ENCODE measurements around the gene HNRNPA3. TPM values are rescaled to one million over a fixed set of nuclear protein-coding genes. Genes with fewer than 3 reads are reported as not detected.
"Not testable (repeated sequence)": the region's sequence is repeated elsewhere in the genome, so short reads cannot be mapped to it uniquely, and the experiment has no call there.

HNRNPA3 gene
- polyA plus RNA-seq, 1 donor (not counting 4 experiments of a cell fraction or from before 2014, with no cell fraction given) = 178 TPM

GRCh38 chr2:177195194-177195593 is 17.4 kb upstream of the HNRNPA3 start:
- Histone ChIP-seq H3K4me3 (ENCODE audit: control insufficient read depth in 2 of 3, extremely low read depth in 1 of 3, insufficient read depth in 2 of 3, low read depth in 1 of 3, low read length in 3 of 3) (no peak overlapping the region), H3K9ac (ENCODE audit: control insufficient read depth, extremely low read depth, insufficient read depth, low read length) (no peak overlapping the region), H3K79me2 (ENCODE audit: control insufficient read depth, insufficient read depth, low read length) (no peaks in the 10 kb centered on the region), H3K4me1 (ENCODE audit: control insufficient read depth, extremely low read depth, insufficient read depth, low read length) (no peaks in the 10 kb centered on the region), H4K20me1 (ENCODE audit: control insufficient read depth, extremely low read depth, insufficient read depth, low read length) (no peaks in the 10 kb centered on the region), H3K9me1 (ENCODE audit: control insufficient read depth, extremely low read depth, insufficient read depth, low read length) (no peaks in the 10 kb centered on the region), H3K36me3 (ENCODE audit: control insufficient read depth in 2 of 2, extremely low read depth in 1 of 2, insufficient read depth in 2 of 2, low read length in 2 of 2) (no peaks in the 10 kb centered on the region), H2AFZ (ENCODE audit: control insufficient read depth, low read length) (no peak overlapping the region), H3K9me3 (ENCODE audit: control insufficient read depth, low read depth, low read length) (no peaks in the 10 kb centered on the region), H3K27me3 (ENCODE audit: control insufficient read depth, extremely low read depth, insufficient read depth, low read length) (no peaks in the 10 kb centered on the region), H3K4me2 (ENCODE audit: control insufficient read depth, extremely low read depth, insufficient read depth, low read depth, low read length) (no peak overlapping the region), H3K27ac (ENCODE audit: control insufficient read depth, insufficient read depth, low read length) (no peak overlapping the region)
- TF ChIP-seq EZH2 (IDR thresholded peaks at IDR 0.05; ENCODE audit: low read length) = no peak
- peak in 1 of 3 experiments; percentile 37 for TF ChIP-seq CTCF (optimal IDR thresholded peaks at IDR 0.05 in 1 of 3, IDR thresholded peaks at IDR 0.05 in 1 of 3, conservative IDR thresholded peaks at IDR 0.05 in 1 of 3; ENCODE audit: extremely low read depth in 1 of 3, insufficient read depth in 2 of 3, low read length in 3 of 3)
- FAIRE-seq = no peak
- DNase-seq (ENCODE audit: low read depth, low spot score) = no peak
- dilution Hi-C loops (cut with MboI; ENCODE audit: extremely low pct_ligation_motif_present, low sequenced_read_pairs) = no loop called here

GRCh38 chr2:177200419-177200818 is 12.2 kb upstream of the HNRNPA3 start:
- dilution Hi-C loops (cut with MboI; ENCODE audit: extremely low pct_ligation_motif_present, low sequenced_read_pairs); H3K79me2 ChIP-seq (ENCODE audit: control insufficient read depth, insufficient read depth, low read length); H3K9ac ChIP-seq (ENCODE audit: control insufficient read depth, extremely low read depth, insufficient read depth, low read length); H3K9me3 ChIP-seq (ENCODE audit: control insufficient read depth, low read depth, low read length); H3K4me1 ChIP-seq (ENCODE audit: control insufficient read depth, extremely low read depth, insufficient read depth, low read length); DNase-seq (ENCODE audit: low read depth, low spot score); H3K36me3 ChIP-seq (ENCODE audit: control insufficient read depth in 2 of 2, extremely low read depth in 1 of 2, insufficient read depth in 2 of 2, low read length in 2 of 2); H3K9me1 ChIP-seq (ENCODE audit: control insufficient read depth, extremely low read depth, insufficient read depth, low read length); H3K4me3 ChIP-seq (ENCODE audit: control insufficient read depth in 2 of 3, extremely low read depth in 1 of 3, insufficient read depth in 2 of 3, low read depth in 1 of 3, low read length in 3 of 3); H3K27ac ChIP-seq (ENCODE audit: control insufficient read depth, insufficient read depth, low read length); H4K20me1 ChIP-seq (ENCODE audit: control insufficient read depth, extremely low read depth, insufficient read depth, low read length); H3K27me3 ChIP-seq (ENCODE audit: control insufficient read depth, extremely low read depth, insufficient read depth, low read length); H2AFZ ChIP-seq (ENCODE audit: control insufficient read depth, low read length); FAIRE-seq; H3K4me2 ChIP-seq (ENCODE audit: control insufficient read depth, extremely low read depth, insufficient read depth, low read depth, low read length): not testable (repeated sequence)

- dilution Hi-C loops (cut with MboI; ENCODE audit: extremely low pct_ligation_motif_present, low sequenced_read_pairs) = no loop called here
- no peak for FAIRE-seq
These were observed 10.7 kb upstream of the HNRNPA3 start for GRCh38 chr2:177201919-177202346.

More at GRCh38 chr2:177201919-177202346, 10.7 kb upstream of the HNRNPA3 start:
- H3K27me3 ChIP-seq (ENCODE audit: control insufficient read depth, extremely low read depth, insufficient read depth, low read length) = no peaks in the 10 kb centered on the region
- no peak overlapping the region for H2AFZ ChIP-seq (ENCODE audit: control insufficient read depth, low read length)
- no peaks in the 10 kb centered on the region for H3K4me1 ChIP-seq (ENCODE audit: control insufficient read depth, extremely low read depth, insufficient read depth, low read length)
- H3K4me3 ChIP-seq (ENCODE audit: control insufficient read depth in 2 of 3, extremely low read depth in 1 of 3, insufficient read depth in 2 of 3, low read depth in 1 of 3, low read length in 3 of 3) = no peak overlapping the region
- TF ChIP-seq CTCF (optimal IDR thresholded peaks at IDR 0.05 in 1 of 3, IDR thresholded peaks at IDR 0.05 in 1 of 3, conservative IDR thresholded peaks at IDR 0.05 in 1 of 3; ENCODE audit: extremely low read depth in 1 of 3, insufficient read depth in 2 of 3, low read length in 3 of 3) = no peak
- no peak for TF ChIP-seq EZH2 (IDR thresholded peaks at IDR 0.05; ENCODE audit: low read length)
- no peaks in the 10 kb centered on the region for H4K20me1 ChIP-seq (ENCODE audit: control insufficient read depth, extremely low read depth, insufficient read depth, low read length)
- H3K9me1 ChIP-seq (ENCODE audit: control insufficient read depth, extremely low read depth, insufficient read depth, low read length) = no peaks in the 10 kb centered on the region
- no peaks in the 10 kb centered on the region for H3K79me2 ChIP-seq (ENCODE audit: control insufficient read depth, insufficient read depth, low read length)
- no peak overlapping the region for H3K27ac ChIP-seq (ENCODE audit: control insufficient read depth, insufficient read depth, low read length)
- H3K36me3 ChIP-seq (ENCODE audit: control insufficient read depth in 2 of 2, extremely low read depth in 1 of 2, insufficient read depth in 2 of 2, low read length in 2 of 2) = no peaks in the 10 kb centered on the region
- H3K9me3 ChIP-seq (ENCODE audit: control insufficient read depth, low read depth, low read length) = no peaks in the 10 kb centered on the region
- no peak overlapping the region for H3K9ac ChIP-seq (ENCODE audit: control insufficient read depth, extremely low read depth, insufficient read depth, low read length)
- no peak overlapping the region for H3K4me2 ChIP-seq (ENCODE audit: control insufficient read depth, extremely low read depth, insufficient read depth, low read depth, low read length)
- no peak for DNase-seq (ENCODE audit: low read depth, low spot score)
